Measurements from ENCODE around the gene FFAR4.

GRCh38 chr10:93598157-93598556 lies 31.7 kb downstream of the FFAR4 start:
- no peak for TF ChIP-seq POLR2A (IDR thresholded peaks at IDR 0.05; ENCODE audit: low read depth, low read length)
- no peak for TF ChIP-seq EZH2 (IDR thresholded peaks at IDR 0.05; ENCODE audit: borderline replicate concordance, low read depth, low read length, severe bottlenecking)
- TF ChIP-seq CTCF (IDR thresholded peaks at IDR 0.05; ENCODE audit: extremely low read depth in 1 of 2, insufficient read depth in 1 of 2, low read depth in 1 of 2, low read length in 2 of 2) = no peak
- TF ChIP-seq MYC (IDR thresholded peaks at IDR 0.05; ENCODE audit: low read depth, low read length) = no peak
